ENCODE results near the gene FEM1B.

The FEM1B gene

GRCh38 chr15:68271854-68272471 is 5.6 kb upstream of the FEM1B start:
- POLR2A ChIA-PET: interaction anchor here (0.9 to 1.0 kb wide), 2 partner anchors 17 to 23 kb away, joined by 3 to 4 read pairs; no protein-coding TSS in a partner anchor
- CTCF ChIA-PET: interaction anchor here (0.9 to 2.7 kb wide), 2 partner anchors 19 to 34 kb away, joined by 3 to 21 read pairs; no protein-coding TSS in a partner anchor
- H3K27ac ChIP-seq (ENCODE audit: extremely low read depth, low read depth, low read length): peak overlapping the region; percentile 58
- TF ChIP-seq ZNF433 (tag by site-specific recombination; IDR thresholded peaks at IDR 0.05; ENCODE audit: low read depth) (no peak), ZEB2 (tag by site-specific recombination; IDR thresholded peaks at IDR 0.05) (peak; percentile 77; the same call in 1 of the 2 replicates), KLF16 (tag by site-specific recombination; IDR thresholded peaks at IDR 0.05) (no peak), ZNF280D (tag by site-specific recombination; IDR thresholded peaks at IDR 0.05) (no peak), PRDM4 (tag by site-specific recombination; IDR thresholded peaks at IDR 0.05) (no peak), AEBP2 (tag by site-specific recombination; IDR thresholded peaks at IDR 0.05; ENCODE audit: borderline replicate concordance) (no peak), HIC1 (tag by site-specific recombination; IDR thresholded peaks at IDR 0.05) (no peak; the same call in 1 of the 2 replicates), ZNF776 (tag by site-specific recombination; IDR thresholded peaks at IDR 0.05; ENCODE audit: borderline replicate concordance) (no peak), ZNF624 (tag by site-specific recombination; IDR thresholded peaks at IDR 0.05) (no peak), GLI2 (tag by site-specific recombination; IDR thresholded peaks at IDR 0.05; ENCODE audit: borderline replicate concordance, low read depth) (no peak), ZNF596 (tag by site-specific recombination; IDR thresholded peaks at IDR 0.05) (no peak), ZFP3 (tag by site-specific recombination; IDR thresholded peaks at IDR 0.05; ENCODE audit: low read depth) (no peak), ZNF423 (tag by site-specific recombination; IDR thresholded peaks at IDR 0.05) (no peak), ZBTB21 (tag by site-specific recombination; IDR thresholded peaks at IDR 0.05) (peak; percentile 56; the same call in 1 of the 2 replicates), ZNF311 (tag by site-specific recombination; IDR thresholded peaks at IDR 0.05; ENCODE audit: borderline replicate concordance) (no peak), ZNF639 (tag by site-specific recombination; IDR thresholded peaks at IDR 0.05) (no peak; the same call in 1 of the 2 replicates), ZNF488 (tag by site-specific recombination; IDR thresholded peaks at IDR 0.05) (no peak), ZBTB49 (tag by site-specific recombination; IDR thresholded peaks at IDR 0.05; ENCODE audit: low read depth) (no peak), ZNF37A (tag by site-specific recombination; IDR thresholded peaks at IDR 0.05) (no peak), ZNF221 (tag by site-specific recombination; IDR thresholded peaks at IDR 0.05; ENCODE audit: borderline replicate concordance) (no peak), ZNF530 (tag by site-specific recombination; IDR thresholded peaks at IDR 0.05; ENCODE audit: low read depth) (no peak), ZNF146 (tag by site-specific recombination; IDR thresholded peaks at IDR 0.05) (no peak)

More at GRCh38 chr15:68271854-68272471, 5.6 kb upstream of the FEM1B start:
- H3K4me1 ChIP-seq (ENCODE audit: control insufficient read depth, insufficient read depth, low read length): peaks cover 11% of the 10 kb centered on the region
- no peaks in the 10 kb centered on the region for H3K9me3 ChIP-seq (ENCODE audit: control insufficient read depth, insufficient read depth, low read depth, low read length)
- peak overlapping the region; percentile 6; the same call in 1 of the 2 replicates for H3K4me3 ChIP-seq (ENCODE audit: low read depth, low read length)
- H3K36me3 ChIP-seq (ENCODE audit: control insufficient read depth in 2 of 2, insufficient read depth in 1 of 2, low read length in 2 of 2): no peaks in the 10 kb centered on the region
